Mesendoderm (in vitro differentiated cells): ENCODE measurements around the gene TP73.

Source experiments
- DNase-seq: peaks from one replicate; pipeline ENCODE4 v3.0.0; 2013
- H2AK5ac ChIP-seq: 2 replicates; pipeline ENCODE4 v1.6.1; 2013; ENCODE audit warnings: low read length, inconsistent platforms
- H2BK120ac ChIP-seq: 2 replicates; pipeline ENCODE4 v1.6.1; 2013; ENCODE audit warnings: low read depth, mild to moderate bottlenecking, low read length, moderate library complexity, mixed read lengths
- H2BK15ac ChIP-seq: replicated peaks from 2 replicates; pipeline ENCODE4 v1.6.1; 2013; ENCODE audit warnings: low read depth, mild to moderate bottlenecking, moderate library complexity
- H2BK5ac ChIP-seq: 2 replicates; pipeline ENCODE4 v1.6.1; 2013; ENCODE audit warnings: low read length, inconsistent platforms
- H3K18ac ChIP-seq: 2 replicates; pipeline ENCODE4 v1.6.1; 2013; ENCODE audit warnings: mild to moderate bottlenecking, low read length, mixed read lengths
- H3K23ac ChIP-seq: one replicate; pipeline ENCODE4 v1.6.1; 2013; ENCODE audit warnings: low read length
- H3K27ac ChIP-seq: 2 replicates; pipeline ENCODE4 v1.5.1; 2013; ENCODE audit warnings: low read depth, mild to moderate bottlenecking, inconsistent platforms, low read length, moderate library complexity
- H3K27me3 ChIP-seq: 2 replicates; pipeline ENCODE4 v1.6.1; 2013; ENCODE audit warnings: low read length, control low read depth, mild to moderate bottlenecking, inconsistent platforms; ENCODE audit not compliant: insufficient read depth, poor library complexity
- H3K36me3 ChIP-seq: 2 replicates; pipeline ENCODE4 v1.6.1; 2013; ENCODE audit warnings: low read length, inconsistent platforms; ENCODE audit not compliant: control insufficient read depth, insufficient read depth
- H3K4ac ChIP-seq: one replicate; pipeline ENCODE4 v1.6.1; 2013; ENCODE audit warnings: low read depth, mild to moderate bottlenecking, low read length, moderate library complexity
- H3K4me1 ChIP-seq: 2 replicates; pipeline ENCODE4 v1.6.1; 2013; ENCODE audit warnings: low read depth, low read length, inconsistent platforms; ENCODE audit not compliant: control insufficient read depth
- H3K4me2 ChIP-seq: 2 replicates; pipeline ENCODE4 v1.6.1; 2013; ENCODE audit warnings: low read length
- H3K4me3 ChIP-seq: 2 replicates; pipeline ENCODE4 v1.5.1; 2013; ENCODE audit warnings: mild to moderate bottlenecking, low read length
- H3K56ac ChIP-seq: one replicate; pipeline ENCODE4 v1.6.1; 2013; ENCODE audit warnings: low read length
- H3K79me1 ChIP-seq: 2 replicates; pipeline ENCODE4 v1.6.1; 2013; ENCODE audit warnings: low read length, inconsistent platforms
- H3K79me2 ChIP-seq: 2 replicates; pipeline ENCODE4 v1.6.1; 2013; ENCODE audit warnings: mild to moderate bottlenecking, low read length; ENCODE audit not compliant: control insufficient read depth, insufficient read depth
- H3K9ac ChIP-seq: 2 replicates; pipeline ENCODE4 v1.6.1; 2013; ENCODE audit warnings: low read length, inconsistent platforms
- H4K5ac ChIP-seq: one replicate; pipeline ENCODE4 v1.6.1; 2013; ENCODE audit warnings: low read length
- H4K8ac ChIP-seq: one replicate; pipeline ENCODE4 v1.6.1; 2013; ENCODE audit warnings: low read depth, mild to moderate bottlenecking, control low read depth, low read length, moderate library complexity
- WGBS: extraction: QIAGEN DNeasy Blood & Tissue Kit; methylation state at CpG from one replicate; pipeline ENCODE4 v1.1.7; 2013; ENCODE audit warnings: low lambda C conversion rate, missing lambda C conversion rate; ENCODE audit not compliant: insufficient coverage; ENCODE audit errors: extremely low coverage; 5-methylcytosine and 5-hydroxymethylcytosine counted together

The TP73 gene

DNA sequence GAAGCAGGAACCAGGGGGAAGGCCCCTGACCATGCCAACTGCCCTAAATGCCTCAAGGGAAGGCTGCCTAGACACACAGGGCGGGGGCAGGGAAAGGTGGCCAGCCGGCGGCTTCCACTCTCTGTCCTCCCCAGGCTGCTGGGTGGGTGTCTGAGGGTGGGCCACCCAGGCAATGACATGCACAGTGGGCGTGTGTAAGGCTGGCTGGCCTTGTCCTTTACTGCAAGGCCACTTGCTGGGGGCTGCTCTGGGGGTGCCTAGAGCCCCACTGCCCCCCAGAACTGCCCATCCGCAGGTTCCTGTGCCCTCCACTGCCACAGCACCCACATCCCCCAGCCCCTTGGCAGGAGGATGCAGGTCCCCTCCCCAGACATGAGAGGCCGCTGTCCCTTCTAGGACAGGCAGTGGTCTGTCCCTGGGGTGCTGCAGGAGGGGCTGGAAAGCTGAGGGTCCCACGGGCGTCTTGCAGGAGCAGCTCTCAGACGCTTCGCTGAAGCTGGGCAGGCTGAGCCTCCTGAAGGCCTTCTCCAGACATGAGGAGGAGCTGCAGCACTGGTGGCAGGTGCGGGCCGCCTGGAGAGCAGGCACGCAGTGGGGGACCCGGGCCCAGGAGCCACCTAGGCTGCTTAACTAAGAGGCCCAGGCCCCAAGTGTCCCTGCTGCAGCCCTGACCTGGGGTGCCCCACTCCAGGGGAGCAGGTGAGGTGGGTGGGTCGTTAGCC lies 110.0 kb downstream of the TP73 start:
- H3K4me1 ChIP-seq = no peaks in the 10 kb centered on the region
- no peak overlapping the region for H3K18ac ChIP-seq
- H3K36me3 ChIP-seq = no peaks in the 10 kb centered on the region
- DNase-seq = no peak
- H2AK5ac ChIP-seq = no peak overlapping the region
- no peaks in the 10 kb centered on the region for H3K27me3 ChIP-seq
- H4K8ac ChIP-seq = no peak overlapping the region
- no peak overlapping the region for H2BK5ac ChIP-seq
- WGBS = no CpG with 5 or more reads among the region's 15 CpGs
- H3K4ac ChIP-seq = no peak overlapping the region
- no peak overlapping the region for H3K27ac ChIP-seq
- H2BK120ac ChIP-seq = no peak overlapping the region
- no peak overlapping the region for H3K56ac ChIP-seq
- no peak overlapping the region for H2BK15ac ChIP-seq
- no peak overlapping the region for H3K23ac ChIP-seq
- no peak overlapping the region for H3K9ac ChIP-seq
- H3K4me3 ChIP-seq = no peak overlapping the region
- H3K4me2 ChIP-seq = no peak overlapping the region
- no peaks in the 10 kb centered on the region for H3K79me1 ChIP-seq
- no peak overlapping the region for H4K5ac ChIP-seq
- no peaks in the 10 kb centered on the region for H3K79me2 ChIP-seq

DNA sequence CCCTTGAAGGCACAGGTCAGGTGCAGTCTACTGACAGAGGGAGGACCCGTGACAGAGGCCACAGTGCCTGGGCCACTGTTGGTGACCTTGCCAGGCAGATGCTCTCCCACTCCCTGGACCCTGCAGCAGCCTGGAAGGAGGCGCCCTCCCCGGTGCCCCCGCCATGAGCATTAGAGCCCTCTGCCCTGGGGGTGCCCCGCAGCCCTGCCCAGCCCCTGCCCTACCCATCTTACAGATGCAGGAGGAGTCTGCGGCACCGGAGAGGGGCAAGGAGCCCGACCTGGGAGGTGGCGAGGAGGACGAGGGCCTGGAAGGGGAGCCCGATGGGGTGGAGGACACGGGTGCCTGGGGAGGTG lies 110.5 kb downstream of the TP73 start:
- no peaks in the 10 kb centered on the region for H3K4me1 ChIP-seq
- no peak overlapping the region for H3K56ac ChIP-seq
- no peak overlapping the region for H3K18ac ChIP-seq
- H3K4me3 ChIP-seq = no peak overlapping the region
- no peaks in the 10 kb centered on the region for H3K36me3 ChIP-seq
- no peak overlapping the region for H2AK5ac ChIP-seq
- H3K27me3 ChIP-seq = no peaks in the 10 kb centered on the region
- H3K23ac ChIP-seq = no peak overlapping the region
- H3K27ac ChIP-seq = no peak overlapping the region
- no CpG with 5 or more reads among the region's 12 CpGs for WGBS
- DNase-seq = no peak
- no peak overlapping the region for H2BK120ac ChIP-seq
- no peak overlapping the region for H4K5ac ChIP-seq
- no peaks in the 10 kb centered on the region for H3K79me1 ChIP-seq
- H3K4ac ChIP-seq = no peak overlapping the region
- no peak overlapping the region for H3K4me2 ChIP-seq
- H2BK5ac ChIP-seq = no peak overlapping the region
- no peaks in the 10 kb centered on the region for H3K79me2 ChIP-seq
- H4K8ac ChIP-seq = no peak overlapping the region
- H3K9ac ChIP-seq = no peak overlapping the region
- no peak overlapping the region for H2BK15ac ChIP-seq

DNA sequence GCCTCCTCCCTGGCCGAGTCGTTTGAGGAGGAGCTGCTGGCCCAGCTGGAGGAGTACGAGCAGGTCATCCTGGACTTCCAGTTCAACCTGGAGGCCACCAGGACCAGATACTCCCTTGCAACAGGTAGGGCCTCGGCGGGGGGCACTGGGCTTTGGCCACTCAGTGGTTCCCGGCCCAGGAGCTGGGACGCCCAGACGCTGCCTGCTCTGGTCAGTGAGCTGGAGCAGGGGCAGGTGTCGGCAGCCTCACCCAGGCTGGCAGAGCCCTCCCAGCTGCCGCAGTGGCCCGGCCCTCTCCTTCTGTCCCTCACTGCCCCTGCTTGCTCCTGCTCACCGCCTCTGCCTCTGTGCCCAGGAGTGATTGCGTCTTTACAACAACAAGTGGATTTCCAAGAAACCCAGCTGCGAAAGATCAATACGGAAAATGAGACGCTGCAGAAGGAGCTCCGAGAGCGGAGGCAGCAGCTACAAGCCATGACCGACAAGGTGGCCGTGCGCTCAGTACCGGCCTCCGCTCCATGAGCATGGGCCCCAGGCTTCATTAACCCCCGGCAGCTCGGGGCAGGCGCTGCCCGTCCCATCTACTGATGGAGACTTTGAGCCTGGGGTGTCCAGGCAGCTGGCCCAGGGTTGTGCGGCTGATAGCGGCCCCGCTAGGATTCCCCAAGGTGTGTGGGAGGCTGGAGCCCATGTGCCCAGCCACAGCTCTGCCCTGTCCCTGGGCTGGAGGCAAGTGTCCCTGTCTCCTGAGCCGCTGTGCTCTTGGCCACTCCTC lies 111.2 kb downstream of the TP73 start:
- no peaks in the 10 kb centered on the region for H3K27me3 ChIP-seq
- no CpG with 5 or more reads among the region's 31 CpGs for WGBS
- H3K36me3 ChIP-seq = no peaks in the 10 kb centered on the region
- H3K18ac ChIP-seq = no peak overlapping the region
- H3K79me1 ChIP-seq = no peaks in the 10 kb centered on the region
- H4K5ac ChIP-seq = no peak overlapping the region
- no peaks in the 10 kb centered on the region for H3K79me2 ChIP-seq
- no peak overlapping the region for H4K8ac ChIP-seq
- H3K4me3 ChIP-seq = no peak overlapping the region
- H2BK5ac ChIP-seq = no peak overlapping the region
- no peak overlapping the region for H3K56ac ChIP-seq
- no peaks in the 10 kb centered on the region for H3K4me1 ChIP-seq
- no peak overlapping the region for H2BK120ac ChIP-seq
- H3K23ac ChIP-seq = no peak overlapping the region
- no peak for DNase-seq
- H3K4me2 ChIP-seq = no peak overlapping the region
- no peak overlapping the region for H3K4ac ChIP-seq
- H2AK5ac ChIP-seq = no peak overlapping the region
- H2BK15ac ChIP-seq = no peak overlapping the region
- H3K27ac ChIP-seq = no peak overlapping the region
- no peak overlapping the region for H3K9ac ChIP-seq

DNA sequence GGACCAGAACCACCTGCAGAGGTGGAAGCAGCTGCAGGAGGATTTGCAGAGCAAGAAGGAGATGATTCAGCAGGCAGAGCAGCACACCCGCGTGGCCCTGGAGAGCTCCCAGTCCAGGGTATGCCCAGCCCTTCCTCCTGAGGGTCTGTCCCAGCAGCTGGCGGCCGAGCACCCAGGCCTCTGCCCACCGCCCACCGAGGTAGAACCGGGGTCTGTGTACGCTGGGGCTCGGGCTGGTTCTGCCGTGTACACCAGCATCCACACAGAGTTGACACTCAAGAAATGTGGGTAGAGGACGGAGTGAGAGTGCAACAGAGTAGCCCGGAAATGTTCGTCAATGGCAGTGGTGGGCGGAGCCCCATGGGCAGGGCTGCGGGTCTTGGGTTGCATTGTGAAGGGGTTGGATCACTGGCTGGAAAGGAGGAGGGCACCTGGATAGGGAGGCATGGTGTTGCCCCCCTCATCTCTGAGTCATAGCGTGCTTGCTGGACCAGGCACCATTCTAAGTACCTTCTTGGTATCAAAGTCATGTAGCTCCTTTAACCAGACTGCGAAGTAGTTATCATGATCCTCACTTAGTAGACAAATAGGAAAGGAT lies 115.1 kb downstream of the TP73 start:
- WGBS = no CpG with 5 or more reads among the region's 17 CpGs

DNA sequence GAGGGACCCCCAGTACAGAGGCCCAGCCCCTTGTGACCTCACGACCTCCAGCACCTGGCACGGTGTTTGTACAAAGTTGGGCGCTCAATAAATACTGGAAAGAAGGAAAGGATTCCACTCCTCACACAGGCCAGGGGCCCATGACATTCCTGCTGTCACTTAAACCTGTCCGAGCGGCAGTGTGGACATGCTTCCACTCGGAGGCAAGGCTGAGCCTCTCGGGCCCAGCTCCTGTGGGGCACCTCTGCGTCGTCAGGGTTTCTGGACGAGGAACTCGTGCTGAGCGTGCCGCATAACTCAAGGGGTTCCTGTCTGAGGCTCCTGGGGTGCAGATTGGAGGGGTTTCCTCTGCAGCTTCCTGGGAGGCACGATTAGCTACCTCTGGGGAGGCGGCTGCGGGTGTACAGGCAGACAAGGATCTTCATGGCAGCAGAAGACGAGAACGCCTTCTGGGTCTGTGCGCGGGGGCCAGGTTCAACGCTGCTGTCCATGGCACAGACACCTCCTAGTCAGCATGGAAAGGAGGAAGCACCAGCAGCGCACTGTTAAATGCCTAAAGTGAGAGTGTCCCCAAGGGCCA lies 116.6 kb downstream of the TP73 start:
- H3K79me2 ChIP-seq = no peaks in the 10 kb centered on the region
- H3K4me2 ChIP-seq = no peak overlapping the region
- no peak overlapping the region for H3K18ac ChIP-seq
- H4K5ac ChIP-seq = no peak overlapping the region
- no peak overlapping the region for H3K56ac ChIP-seq
- WGBS = no CpG with 5 or more reads among the region's 22 CpGs
- H3K27ac ChIP-seq = no peak overlapping the region
- no peak overlapping the region for H3K9ac ChIP-seq
- H3K4me1 ChIP-seq = no peaks in the 10 kb centered on the region
- no peaks in the 10 kb centered on the region for H3K36me3 ChIP-seq
- H3K27me3 ChIP-seq = no peaks in the 10 kb centered on the region
- H3K79me1 ChIP-seq = no peaks in the 10 kb centered on the region
- H3K23ac ChIP-seq = no peak overlapping the region
- no peak overlapping the region for H2BK120ac ChIP-seq
- H3K4ac ChIP-seq = no peak overlapping the region
- no peak overlapping the region for H2BK15ac ChIP-seq
- no peak overlapping the region for H2BK5ac ChIP-seq
- no peak overlapping the region for H3K4me3 ChIP-seq
- DNase-seq = no peak
- no peak overlapping the region for H2AK5ac ChIP-seq
- H4K8ac ChIP-seq = no peak overlapping the region

More for the DNA sequence above, 115.1 kb downstream of the TP73 start:
- Histone ChIP-seq H4K8ac (no peak overlapping the region), H2BK15ac (no peak overlapping the region), H3K27me3 (no peaks in the 10 kb centered on the region), H3K79me1 (no peaks in the 10 kb centered on the region), H3K23ac (no peak overlapping the region), H3K27ac (no peak overlapping the region), H2BK5ac (no peak overlapping the region), H3K4me1 (no peaks in the 10 kb centered on the region), H3K4me3 (no peak overlapping the region), H3K36me3 (no peaks in the 10 kb centered on the region), H3K4me2 (no peak overlapping the region), H4K5ac (no peak overlapping the region), H2BK120ac (no peak overlapping the region), H3K79me2 (no peaks in the 10 kb centered on the region), H3K9ac (no peak overlapping the region), H2AK5ac (no peak overlapping the region), H3K56ac (no peak overlapping the region), H3K4ac (no peak overlapping the region), H3K18ac (no peak overlapping the region)
- DNase-seq = no peak
